HepG2 (cell line): ENCODE results near the gene GUCY2D. TPM values are rescaled to one million over a fixed set of nuclear protein-coding genes. Genes with fewer than 3 reads are reported as not detected.
A peak's percentile ranks its signal among the peaks of the same experiment; 100 is the strongest.

Experiments
- POLR2A ChIP-seq, 2 experiments: IDR thresholded peaks; 2 replicates each; pipeline ENCODE4 v1.6.1; 2011; ENCODE audit warnings: low read depth in 2 of 2, low read length in 2 of 2, mild to moderate bottlenecking in 1 of 2, moderate library complexity in 1 of 2; ENCODE audit not compliant: insufficient read depth in 1 of 2
- SOX6 ChIP-seq, 2 experiments: fragments of 450-650 bp in 1 of 2; sonication (generic) in 1 of 2; formaldehyde crosslinking in 1 of 2; IDR thresholded peaks; 2 replicates each; pipeline versions ENCODE4 v1.4.0 to v1.6.1; 2017 to 2020; ENCODE audit warnings: antibody characterized with exemption in 1 of 2, mild to moderate bottlenecking in 1 of 2, missing genetic modification reagents in 1 of 2
- ZNF333 ChIP-seq: sonication (generic); formaldehyde crosslinking; IDR thresholded peaks from 2 replicates; pipeline ENCODE4 v1.4.0; 2020; ENCODE audit warnings: mild to moderate bottlenecking, missing genetic modification reagents, borderline replicate concordance
- polyA plus RNA-seq, 8 experiments: library from polyadenylated mRNA; depleted of rRNA in 3 of 8; stranded (reverse) in 7 of 8; unstranded in 1 of 8; fragments of >200 nt; fragmentation: Illumina TruSeq in 4 of 8; extraction: Trizol in 4 of 8; gene quantifications; 2 replicates each; pipeline versions ENCODE4 v1.2.1 to v1.2.3, GENCODE V29; 2011 to 2016; ENCODE audit warnings: low read depth in 4 of 8, missing spikeins in 1 of 8, mixed read lengths in 1 of 8; ENCODE audit not compliant: insufficient read depth in 1 of 8
- total RNA-seq, 5 experiments: library from RNA; depleted of rRNA; stranded (reverse); fragments of >200 nt; fragmentation: Illumina TruSeq; extraction: Trizol; gene quantifications; 2 replicates each; pipeline ENCODE4 v1.2.3, GENCODE V29; 2016; ENCODE audit warnings: low read depth in 1 of 5
- TF ChIP-seq, protein P1 (sequence below): sonication (generic); formaldehyde crosslinking; IDR thresholded peaks from 2 replicates; pipeline ENCODE4 v1.9.0; 2021; ENCODE audit warnings: mild to moderate bottlenecking, missing genetic modification reagents
- TF ChIP-seq, protein P2 (sequence below): sonication (generic); formaldehyde crosslinking; IDR thresholded peaks from 2 replicates; pipeline ENCODE4 v1.5.1; 2020; ENCODE audit warnings: mild to moderate bottlenecking, moderate library complexity, missing genetic modification reagents
- TF ChIP-seq, protein P3 (sequence below), 2 experiments: sonication (generic) in 1 of 2; formaldehyde crosslinking in 1 of 2; IDR thresholded peaks; 2 replicates each; pipeline versions ENCODE4 v1.4.0 to v1.6.1; 2018 to 2020; ENCODE audit warnings: missing genetic modification reagents in 2 of 2, borderline replicate concordance in 1 of 2, low read depth in 1 of 2, mild to moderate bottlenecking in 1 of 2, missing biosample characterization in 1 of 2
- TF ChIP-seq, protein P4 (sequence below): sonication (generic); formaldehyde crosslinking; IDR thresholded peaks from 2 replicates; pipeline ENCODE4 v1.4.0; 2020; ENCODE audit warnings: mild to moderate bottlenecking, missing genetic modification reagents, borderline replicate concordance
- TF ChIP-seq, protein P5 (sequence below): sonication (generic); formaldehyde crosslinking; conservative IDR thresholded peaks from 2 replicates; pipeline ENCODE4 v1.4.0; 2020; ENCODE audit warnings: mild to moderate bottlenecking, missing genetic modification reagents, moderate library complexity

Gene GUCY2D
- total and polyA plus RNA-seq, 2 of the 13 experiments (the other 11 are each of a cell fraction or from before 2014, with no cell fraction given) = not detected

DNA sequence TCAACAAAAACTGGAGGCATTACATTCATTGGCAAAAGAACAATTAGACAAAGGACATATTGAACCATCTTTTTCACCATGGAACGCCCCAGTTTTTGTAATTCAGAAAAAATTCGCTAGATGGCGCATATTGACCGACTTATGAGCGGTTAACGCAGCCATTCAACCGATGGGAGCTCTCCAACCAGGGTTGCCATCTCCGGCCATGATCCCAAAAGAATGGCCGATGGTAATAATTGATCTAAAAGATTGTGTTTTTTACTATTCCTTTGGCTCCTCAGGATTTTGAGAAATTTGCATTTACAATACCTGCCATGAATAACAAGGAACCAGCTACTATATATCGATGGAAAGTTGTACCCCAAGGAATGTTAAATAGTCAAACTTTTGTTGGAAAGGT lies 57.9 kb downstream of the GUCY2D start (continued):
- TF ChIP-seq, protein P1, sequence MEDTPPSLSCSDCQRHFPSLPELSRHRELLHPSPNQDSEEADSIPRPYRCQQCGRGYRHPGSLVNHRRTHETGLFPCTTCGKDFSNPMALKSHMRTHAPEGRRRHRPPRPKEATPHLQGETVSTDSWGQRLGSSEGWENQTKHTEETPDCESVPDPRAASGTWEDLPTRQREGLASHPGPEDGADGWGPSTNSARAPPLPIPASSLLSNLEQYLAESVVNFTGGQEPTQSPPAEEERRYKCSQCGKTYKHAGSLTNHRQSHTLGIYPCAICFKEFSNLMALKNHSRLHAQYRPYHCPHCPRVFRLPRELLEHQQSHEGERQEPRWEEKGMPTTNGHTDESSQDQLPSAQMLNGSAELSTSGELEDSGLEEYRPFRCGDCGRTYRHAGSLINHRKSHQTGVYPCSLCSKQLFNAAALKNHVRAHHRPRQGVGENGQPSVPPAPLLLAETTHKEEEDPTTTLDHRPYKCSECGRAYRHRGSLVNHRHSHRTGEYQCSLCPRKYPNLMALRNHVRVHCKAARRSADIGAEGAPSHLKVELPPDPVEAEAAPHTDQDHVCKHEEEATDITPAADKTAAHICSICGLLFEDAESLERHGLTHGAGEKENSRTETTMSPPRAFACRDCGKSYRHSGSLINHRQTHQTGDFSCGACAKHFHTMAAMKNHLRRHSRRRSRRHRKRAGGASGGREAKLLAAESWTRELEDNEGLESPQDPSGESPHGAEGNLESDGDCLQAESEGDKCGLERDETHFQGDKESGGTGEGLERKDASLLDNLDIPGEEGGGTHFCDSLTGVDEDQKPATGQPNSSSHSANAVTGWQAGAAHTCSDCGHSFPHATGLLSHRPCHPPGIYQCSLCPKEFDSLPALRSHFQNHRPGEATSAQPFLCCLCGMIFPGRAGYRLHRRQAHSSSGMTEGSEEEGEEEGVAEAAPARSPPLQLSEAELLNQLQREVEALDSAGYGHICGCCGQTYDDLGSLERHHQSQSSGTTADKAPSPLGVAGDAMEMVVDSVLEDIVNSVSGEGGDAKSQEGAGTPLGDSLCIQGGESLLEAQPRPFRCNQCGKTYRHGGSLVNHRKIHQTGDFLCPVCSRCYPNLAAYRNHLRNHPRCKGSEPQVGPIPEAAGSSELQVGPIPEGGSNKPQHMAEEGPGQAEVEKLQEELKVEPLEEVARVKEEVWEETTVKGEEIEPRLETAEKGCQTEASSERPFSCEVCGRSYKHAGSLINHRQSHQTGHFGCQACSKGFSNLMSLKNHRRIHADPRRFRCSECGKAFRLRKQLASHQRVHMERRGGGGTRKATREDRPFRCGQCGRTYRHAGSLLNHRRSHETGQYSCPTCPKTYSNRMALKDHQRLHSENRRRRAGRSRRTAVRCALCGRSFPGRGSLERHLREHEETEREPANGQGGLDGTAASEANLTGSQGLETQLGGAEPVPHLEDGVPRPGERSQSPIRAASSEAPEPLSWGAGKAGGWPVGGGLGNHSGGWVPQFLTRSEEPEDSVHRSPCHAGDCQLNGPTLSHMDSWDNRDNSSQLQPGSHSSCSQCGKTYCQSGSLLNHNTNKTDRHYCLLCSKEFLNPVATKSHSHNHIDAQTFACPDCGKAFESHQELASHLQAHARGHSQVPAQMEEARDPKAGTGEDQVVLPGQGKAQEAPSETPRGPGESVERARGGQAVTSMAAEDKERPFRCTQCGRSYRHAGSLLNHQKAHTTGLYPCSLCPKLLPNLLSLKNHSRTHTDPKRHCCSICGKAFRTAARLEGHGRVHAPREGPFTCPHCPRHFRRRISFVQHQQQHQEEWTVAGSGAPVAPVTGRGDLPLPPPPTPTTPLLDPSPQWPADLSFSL (CRISPR knock-in tag) = no peak
- TF ChIP-seq, protein P2, sequence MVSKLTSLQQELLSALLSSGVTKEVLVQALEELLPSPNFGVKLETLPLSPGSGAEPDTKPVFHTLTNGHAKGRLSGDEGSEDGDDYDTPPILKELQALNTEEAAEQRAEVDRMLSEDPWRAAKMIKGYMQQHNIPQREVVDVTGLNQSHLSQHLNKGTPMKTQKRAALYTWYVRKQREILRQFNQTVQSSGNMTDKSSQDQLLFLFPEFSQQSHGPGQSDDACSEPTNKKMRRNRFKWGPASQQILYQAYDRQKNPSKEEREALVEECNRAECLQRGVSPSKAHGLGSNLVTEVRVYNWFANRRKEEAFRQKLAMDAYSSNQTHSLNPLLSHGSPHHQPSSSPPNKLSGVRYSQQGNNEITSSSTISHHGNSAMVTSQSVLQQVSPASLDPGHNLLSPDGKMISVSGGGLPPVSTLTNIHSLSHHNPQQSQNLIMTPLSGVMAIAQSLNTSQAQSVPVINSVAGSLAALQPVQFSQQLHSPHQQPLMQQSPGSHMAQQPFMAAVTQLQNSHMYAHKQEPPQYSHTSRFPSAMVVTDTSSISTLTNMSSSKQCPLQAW (CRISPR knock-in tag) = 0 out of 2 replicates have a peak, but pooled peaks have one; percentile 32
- TF ChIP-seq POLR2A (IDR thresholded peaks at IDR 0.05; ENCODE audit: insufficient read depth in 1 of 2, low read depth in 2 of 2, low read length in 2 of 2) (peak in 1 of 2 experiments; percentile 50; a peak in 1 of 4 replicates), SOX6 (IDR thresholded peaks at IDR 0.05) (no peak), SOX6 (CRISPR knock-in tag; IDR thresholded peaks at IDR 0.05) (peak; percentile 44; the same call in 1 of the 2 replicates), ZNF333 (CRISPR knock-in tag) (no peak)
- TF ChIP-seq, protein P3, sequence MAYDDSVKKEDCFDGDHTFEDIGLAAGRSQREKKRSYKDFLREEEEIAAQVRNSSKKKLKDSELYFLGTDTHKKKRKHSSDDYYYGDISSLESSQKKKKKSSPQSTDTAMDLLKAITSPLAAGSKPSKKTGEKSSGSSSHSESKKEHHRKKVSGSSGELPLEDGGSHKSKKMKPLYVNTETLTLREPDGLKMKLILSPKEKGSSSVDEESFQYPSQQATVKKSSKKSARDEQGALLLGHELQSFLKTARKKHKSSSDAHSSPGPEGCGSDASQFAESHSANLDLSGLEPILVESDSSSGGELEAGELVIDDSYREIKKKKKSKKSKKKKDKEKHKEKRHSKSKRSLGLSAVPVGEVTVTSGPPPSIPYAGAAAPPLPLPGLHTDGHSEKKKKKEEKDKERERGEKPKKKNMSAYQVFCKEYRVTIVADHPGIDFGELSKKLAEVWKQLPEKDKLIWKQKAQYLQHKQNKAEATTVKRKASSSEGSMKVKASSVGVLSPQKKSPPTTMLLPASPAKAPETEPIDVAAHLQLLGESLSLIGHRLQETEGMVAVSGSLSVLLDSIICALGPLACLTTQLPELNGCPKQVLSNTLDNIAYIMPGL (CRISPR knock-in tag; IDR thresholded peaks at IDR 0.05; ENCODE audit: borderline replicate concordance in 1 of 2, low read depth in 1 of 2) = peak in 1 of 2 experiments; percentile 28; a peak in 1 of 4 replicates
- TF ChIP-seq, protein P4, sequence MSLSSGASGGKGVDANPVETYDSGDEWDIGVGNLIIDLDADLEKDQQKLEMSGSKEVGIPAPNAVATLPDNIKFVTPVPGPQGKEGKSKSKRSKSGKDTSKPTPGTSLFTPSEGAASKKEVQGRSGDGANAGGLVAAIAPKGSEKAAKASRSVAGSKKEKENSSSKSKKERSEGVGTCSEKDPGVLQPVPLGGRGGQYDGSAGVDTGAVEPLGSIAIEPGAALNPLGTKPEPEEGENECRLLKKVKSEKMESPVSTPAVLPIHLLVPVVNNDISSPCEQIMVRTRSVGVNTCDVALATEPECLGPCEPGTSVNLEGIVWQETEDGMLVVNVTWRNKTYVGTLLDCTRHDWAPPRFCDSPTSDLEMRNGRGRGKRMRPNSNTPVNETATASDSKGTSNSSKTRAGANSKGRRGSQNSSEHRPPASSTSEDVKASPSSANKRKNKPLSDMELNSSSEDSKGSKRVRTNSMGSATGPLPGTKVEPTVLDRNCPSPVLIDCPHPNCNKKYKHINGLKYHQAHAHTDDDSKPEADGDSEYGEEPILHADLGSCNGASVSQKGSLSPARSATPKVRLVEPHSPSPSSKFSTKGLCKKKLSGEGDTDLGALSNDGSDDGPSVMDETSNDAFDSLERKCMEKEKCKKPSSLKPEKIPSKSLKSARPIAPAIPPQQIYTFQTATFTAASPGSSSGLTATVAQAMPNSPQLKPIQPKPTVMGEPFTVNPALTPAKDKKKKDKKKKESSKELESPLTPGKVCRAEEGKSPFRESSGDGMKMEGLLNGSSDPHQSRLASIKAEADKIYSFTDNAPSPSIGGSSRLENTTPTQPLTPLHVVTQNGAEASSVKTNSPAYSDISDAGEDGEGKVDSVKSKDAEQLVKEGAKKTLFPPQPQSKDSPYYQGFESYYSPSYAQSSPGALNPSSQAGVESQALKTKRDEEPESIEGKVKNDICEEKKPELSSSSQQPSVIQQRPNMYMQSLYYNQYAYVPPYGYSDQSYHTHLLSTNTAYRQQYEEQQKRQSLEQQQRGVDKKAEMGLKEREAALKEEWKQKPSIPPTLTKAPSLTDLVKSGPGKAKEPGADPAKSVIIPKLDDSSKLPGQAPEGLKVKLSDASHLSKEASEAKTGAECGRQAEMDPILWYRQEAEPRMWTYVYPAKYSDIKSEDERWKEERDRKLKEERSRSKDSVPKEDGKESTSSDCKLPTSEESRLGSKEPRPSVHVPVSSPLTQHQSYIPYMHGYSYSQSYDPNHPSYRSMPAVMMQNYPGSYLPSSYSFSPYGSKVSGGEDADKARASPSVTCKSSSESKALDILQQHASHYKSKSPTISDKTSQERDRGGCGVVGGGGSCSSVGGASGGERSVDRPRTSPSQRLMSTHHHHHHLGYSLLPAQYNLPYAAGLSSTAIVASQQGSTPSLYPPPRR = no peak
- TF ChIP-seq, protein P5, sequence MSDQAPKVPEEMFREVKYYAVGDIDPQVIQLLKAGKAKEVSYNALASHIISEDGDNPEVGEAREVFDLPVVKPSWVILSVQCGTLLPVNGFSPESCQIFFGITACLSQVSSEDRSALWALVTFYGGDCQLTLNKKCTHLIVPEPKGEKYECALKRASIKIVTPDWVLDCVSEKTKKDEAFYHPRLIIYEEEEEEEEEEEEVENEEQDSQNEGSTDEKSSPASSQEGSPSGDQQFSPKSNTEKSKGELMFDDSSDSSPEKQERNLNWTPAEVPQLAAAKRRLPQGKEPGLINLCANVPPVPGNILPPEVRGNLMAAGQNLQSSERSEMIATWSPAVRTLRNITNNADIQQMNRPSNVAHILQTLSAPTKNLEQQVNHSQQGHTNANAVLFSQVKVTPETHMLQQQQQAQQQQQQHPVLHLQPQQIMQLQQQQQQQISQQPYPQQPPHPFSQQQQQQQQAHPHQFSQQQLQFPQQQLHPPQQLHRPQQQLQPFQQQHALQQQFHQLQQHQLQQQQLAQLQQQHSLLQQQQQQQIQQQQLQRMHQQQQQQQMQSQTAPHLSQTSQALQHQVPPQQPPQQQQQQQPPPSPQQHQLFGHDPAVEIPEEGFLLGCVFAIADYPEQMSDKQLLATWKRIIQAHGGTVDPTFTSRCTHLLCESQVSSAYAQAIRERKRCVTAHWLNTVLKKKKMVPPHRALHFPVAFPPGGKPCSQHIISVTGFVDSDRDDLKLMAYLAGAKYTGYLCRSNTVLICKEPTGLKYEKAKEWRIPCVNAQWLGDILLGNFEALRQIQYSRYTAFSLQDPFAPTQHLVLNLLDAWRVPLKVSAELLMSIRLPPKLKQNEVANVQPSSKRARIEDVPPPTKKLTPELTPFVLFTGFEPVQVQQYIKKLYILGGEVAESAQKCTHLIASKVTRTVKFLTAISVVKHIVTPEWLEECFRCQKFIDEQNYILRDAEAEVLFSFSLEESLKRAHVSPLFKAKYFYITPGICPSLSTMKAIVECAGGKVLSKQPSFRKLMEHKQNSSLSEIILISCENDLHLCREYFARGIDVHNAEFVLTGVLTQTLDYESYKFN = 0 out of 2 replicates have a peak, but pooled peaks have one; percentile 6
